ENCODE data around the gene APBA3.
A peak's percentile ranks its signal among the peaks of the same experiment; 100 is the strongest.

The APBA3 gene

GRCh38 chr19:3719868-3720267 lies 41.6 kb downstream of the APBA3 start:
- no peak for DNase-seq (ENCODE audit: low spot score)

- DNase-seq (ENCODE audit: low spot score) = no peak
Observed at GRCh38 chr19:3716147-3716668, 45.3 kb downstream of the APBA3 start.

- no peak for DNase-seq (ENCODE audit: low spot score)
Observed at GRCh38 chr19:3712663-3713611, 48.6 kb downstream of the APBA3 start.

DNA sequence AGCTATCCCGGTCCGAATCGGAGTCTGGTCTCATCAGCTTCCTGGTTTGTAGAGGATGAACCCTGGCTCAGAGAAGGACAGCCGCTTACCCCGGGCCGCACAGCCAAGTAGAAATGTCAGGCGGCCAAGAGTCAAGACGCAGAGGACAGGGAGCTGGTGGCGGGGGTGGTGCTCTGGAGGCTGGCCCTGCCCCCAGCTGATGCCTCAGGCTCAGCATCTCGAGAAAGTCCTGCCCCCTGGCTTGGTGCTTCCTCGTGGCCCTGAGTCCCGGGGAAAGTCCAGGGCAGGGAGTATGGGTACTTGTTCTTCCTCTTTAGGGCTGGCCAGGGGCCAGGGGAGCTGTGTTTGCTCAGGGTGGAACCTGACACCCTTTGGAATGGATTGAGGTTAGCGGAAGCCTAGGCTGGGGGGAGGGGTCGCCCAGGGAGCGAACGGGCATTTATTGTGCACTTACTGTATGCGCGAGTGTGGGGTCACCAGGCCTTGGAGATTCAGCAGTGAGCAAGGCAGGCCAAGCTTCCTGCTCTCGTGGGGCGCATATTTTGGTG lies 51.2 kb downstream of the APBA3 start:
- DNase-seq (ENCODE audit: low spot score) = no peak

DNA sequence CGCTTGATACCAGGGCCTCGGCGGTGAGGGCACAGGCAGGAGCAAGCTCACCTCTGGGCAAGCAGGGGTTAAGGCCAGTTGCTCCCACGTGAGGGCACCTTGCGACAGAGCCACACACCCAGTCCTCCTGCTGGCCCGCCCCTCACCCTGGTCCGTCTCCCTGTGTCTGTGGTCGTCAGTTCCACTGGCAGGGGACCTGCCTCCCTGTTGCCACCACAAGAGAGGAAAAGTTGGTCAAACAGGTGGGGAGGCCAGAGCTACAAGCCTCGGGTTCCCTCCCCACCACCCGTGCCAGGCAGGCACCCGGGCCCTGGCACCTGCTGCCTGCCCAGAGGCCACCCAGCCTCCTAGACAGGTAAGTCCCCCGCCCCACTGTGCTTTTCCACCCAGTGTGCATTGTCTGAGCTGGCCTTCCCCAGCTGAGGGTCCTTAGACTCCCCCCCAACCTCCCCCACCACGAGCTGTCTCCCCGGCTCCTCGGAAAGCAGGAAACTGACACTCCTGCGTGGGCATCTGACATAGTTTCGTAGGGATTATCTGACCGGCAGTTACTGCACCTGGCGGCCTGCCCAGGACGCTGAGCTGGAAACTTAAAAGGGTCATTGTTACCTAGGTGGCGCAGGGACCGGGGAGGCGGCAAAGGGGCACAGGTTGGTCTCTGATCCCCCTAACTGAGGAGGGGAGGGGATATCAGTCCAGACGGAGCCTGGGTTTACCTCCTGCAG lies 53.1 kb downstream of the APBA3 start, which contains the start of gene TJP3:
Gene TJP3 (plus strand): TSS at position 178 of the 725 bp plus-strand sequence. CDS start 20,049 bp downstream, outside the sequence.
- peak; percentile 57 for DNase-seq (ENCODE audit: low spot score)

GRCh38 chr19:3707868-3708206 lies 53.7 kb downstream of the APBA3 start:
- DNase-seq (ENCODE audit: low spot score) = no peak

DNA sequence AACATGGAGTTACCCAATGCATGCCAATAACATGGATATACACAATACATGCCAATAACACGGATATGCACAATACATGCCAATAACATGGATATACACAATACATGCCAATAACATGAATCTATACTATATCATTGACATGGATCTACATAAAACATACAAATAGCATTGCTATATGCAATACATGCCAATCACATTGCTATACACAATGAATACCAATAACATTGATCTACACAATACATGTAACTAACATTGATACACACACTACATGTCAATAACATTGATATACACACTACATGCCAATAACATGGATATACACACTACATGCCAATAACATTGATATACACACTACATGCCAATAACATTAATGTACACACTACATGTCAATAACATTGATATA lies 60.3 kb downstream of the APBA3 start:
- no peak for DNase-seq (ENCODE audit: low spot score)

Data from GM03348 (cell line).